H1 (cell line): ENCODE results near the gene MISFA. TPM values are rescaled to one million over a fixed set of nuclear protein-coding genes. Genes with fewer than 3 reads are reported as not detected.

ENCODE experiments used
- GABPA ChIP-seq: IDR thresholded peaks from 2 replicates; pipeline ENCODE4 v1.6.1; 2011; ENCODE audit warnings: mild to moderate bottlenecking, low read length, moderate library complexity, borderline replicate concordance; ENCODE audit not compliant: insufficient read depth
- GTF2F1 ChIP-seq: IDR thresholded peaks from 2 replicates; pipeline ENCODE4 v1.6.1; 2012; ENCODE audit warnings: low read depth, low read length, improper control_type of control experiment, borderline replicate concordance
- SAP30 ChIP-seq: fragments of 300-600 bp; sonication (generic); IDR thresholded peaks from 2 replicates; pipeline ENCODE4 v1.7.1; 2012; ENCODE audit warnings: low read length, moderate library complexity, mild to moderate bottlenecking, inconsistent platforms; ENCODE audit not compliant: insufficient read depth, insufficient replicate concordance
- SIN3A ChIP-seq, 2 experiments: IDR thresholded peaks in 1 of 2; conservative IDR thresholded peaks in 1 of 2; 2 replicates each; pipeline ENCODE4 v1.6.1; 2011 to 2012; ENCODE audit warnings: low read length in 2 of 2, improper control_type of control experiment in 1 of 2, low read depth in 1 of 2, mild to moderate bottlenecking in 1 of 2
- USF2 ChIP-seq: IDR thresholded peaks from 2 replicates; pipeline ENCODE4 v1.6.1; 2011; ENCODE audit warnings: low read length, improper control_type of control experiment
- polyA plus RNA-seq, 7 experiments: library from polyadenylated mRNA; depleted of rRNA in 3 of 7; stranded (reverse) in 5 of 7; unstranded in 2 of 7; fragments of >200 nt in 5 of 7; fragments of 200-250 nt in 2 of 7; gene quantifications; 1 replicate in 5 of 7; 2 replicates in 1 of 7; 4 replicates in 1 of 7; pipeline versions ENCODE4 v1.2.1 to v1.2.3, GENCODE V29; 2011 to 2013; ENCODE audit warnings: missing spikeins in 2 of 7, mixed read lengths in 2 of 7
- total RNA-seq: library from RNA; stranded (reverse); fragmentation: NEBNext Ultra II Directional; extraction: Animal tissue kit (Norgen Biotek cat#: 25700); gene quantifications from 2 replicates; pipeline ENCODE4 v1.2.1, GENCODE V29; 2021

MISFA gene
- total and polyA plus RNA-seq, 2 of the 8 experiments (the other 6 are each of a cell fraction or from before 2014, with no cell fraction given) = 0.51 to 3.8 TPM

GRCh38 chr11:18618342-18619025 lies 18.9 kb downstream of the MISFA start (continued):
- TF ChIP-seq SIN3A (conservative IDR thresholded peaks at IDR 0.05 in 1 of 2, IDR thresholded peaks at IDR 0.05 in 1 of 2; ENCODE audit: low read depth in 1 of 2, low read length in 2 of 2) = no peak
- TF ChIP-seq USF2 = no peak
- no peak for TF ChIP-seq SAP30
- TF ChIP-seq GABPA = no peak
- no peak for TF ChIP-seq GTF2F1
